SK-N-MC (cell line): ENCODE data around the gene KIAA1671.

ENCODE experiments used
- EZH2 ChIP-seq: fragments of 200-600 bp; sonication (generic); IDR thresholded peaks from one replicate; pipeline ENCODE4 v1.6.1; 2017; ENCODE audit warnings: antibody characterized with exemption
- FOXP2 ChIP-seq: optimal IDR thresholded peaks from 2 replicates; pipeline ENCODE3; 2011; ENCODE audit warnings: mild to moderate bottlenecking, moderate library complexity; ENCODE audit not compliant: insufficient read depth; ENCODE audit errors: extremely low read length, control extremely low read depth
- POLR2AphosphoS5 ChIP-seq: IDR thresholded peaks from 2 replicates; pipeline ENCODE4 v1.6.1; 2012; ENCODE audit warnings: mild to moderate bottlenecking, low read depth, low read length, borderline replicate concordance

- TF ChIP-seq EZH2 = no peak
- no peak for TF ChIP-seq POLR2AphosphoS5
- TF ChIP-seq FOXP2 = no peak
Observed at GRCh38 chr22:25007444-25008106, 55.1 kb downstream of the KIAA1671 start.
